CD4-positive, alpha-beta T cell treated with Interleukin-21 for 1 hour (primary cell): ENCODE results near the gene C1orf87.

Experiments used
- DNase-seq: peaks from one replicate; pipeline ENCODE4 v3.0.0-alpha.2; 2020

The C1orf87 gene

GRCh38 chr1:60073605-60074278 lies at the start of gene C1orf87:
TSS of gene C1orf87 (minus strand) at chr1:60073770. CDS start at chr1:60072643, 1,127 bp downstream.
- no peak for DNase-seq

- no peak for DNase-seq
Observed at GRCh38 chr1:60118085-60118484, 44.5 kb upstream of the C1orf87 start.

- DNase-seq, result no peak
Observed at GRCh38 chr1:60114745-60115318, 41.3 kb upstream of the C1orf87 start.

- DNase-seq, result no peak
Observed at GRCh38 chr1:60113596-60113995, 40.0 kb upstream of the C1orf87 start.

- no peak for DNase-seq
Observed at GRCh38 chr1:60113028-60113427, 39.5 kb upstream of the C1orf87 start.

- no peak for DNase-seq
Observed at GRCh38 chr1:60111716-60112115, 38.1 kb upstream of the C1orf87 start.

GRCh38 chr1:60111118-60111517 lies 37.5 kb upstream of the C1orf87 start:
- DNase-seq, result no peak

GRCh38 chr1:60108196-60108595 lies 34.6 kb upstream of the C1orf87 start:
- no peak for DNase-seq

GRCh38 chr1:60103186-60103585 lies 29.6 kb upstream of the C1orf87 start:
- DNase-seq, result no peak

- no peak for DNase-seq
Observed at GRCh38 chr1:60102267-60103061, 28.9 kb upstream of the C1orf87 start.

GRCh38 chr1:60101516-60101915 lies 27.9 kb upstream of the C1orf87 start:
- DNase-seq, result no peak

- DNase-seq, result no peak
Observed at GRCh38 chr1:60091195-60091715, 17.7 kb upstream of the C1orf87 start.

- DNase-seq, result no peak
Observed at GRCh38 chr1:60090655-60091054, 17.1 kb upstream of the C1orf87 start.

- no peak for DNase-seq
Observed at GRCh38 chr1:60088620-60089155, 15.1 kb upstream of the C1orf87 start.

- DNase-seq, result no peak
Observed at GRCh38 chr1:60087681-60088080, 14.1 kb upstream of the C1orf87 start.

- DNase-seq, result no peak
Observed at GRCh38 chr1:60078182-60078581, 4.6 kb upstream of the C1orf87 start.

- DNase-seq, result no peak
Observed at GRCh38 chr1:60071296-60071695, 2.3 kb downstream of the C1orf87 start.

GRCh38 chr1:60069691-60070090 lies 3.9 kb downstream of the C1orf87 start:
- no peak for DNase-seq

- no peak for DNase-seq
Observed at GRCh38 chr1:60068393-60069045, 5.1 kb downstream of the C1orf87 start.

GRCh38 chr1:60066001-60066400 lies 7.6 kb downstream of the C1orf87 start:
- no peak for DNase-seq

- no peak for DNase-seq
Observed at GRCh38 chr1:60065199-60065598, 8.4 kb downstream of the C1orf87 start.

- no peak for DNase-seq
Observed at GRCh38 chr1:60063561-60063960, 10.0 kb downstream of the C1orf87 start.

- no peak for DNase-seq
Observed at GRCh38 chr1:60059468-60059867, 14.1 kb downstream of the C1orf87 start.
